K562 (cell line): ENCODE measurements around the gene SPON1. TPM values are rescaled to one million over a fixed set of nuclear protein-coding genes. Genes with fewer than 3 reads are reported as not detected.
A peak's percentile ranks its signal among the peaks of the same experiment; 100 is the strongest.

Experiments used
- BHLHE40 ChIP-seq: IDR thresholded peaks from 2 replicates; pipeline ENCODE4 v1.6.1; 2011; ENCODE audit warnings: low read length, improper control_type of control experiment
- EP300 ChIP-seq: IDR thresholded peaks from 2 replicates; pipeline ENCODE4 v1.6.1; 2012; ENCODE audit warnings: low read length, improper control_type of control experiment
- FOXJ3 ChIP-seq: sonication (generic); formaldehyde crosslinking; IDR thresholded peaks from 2 replicates; pipeline ENCODE4 v1.4.0; 2020; ENCODE audit warnings: mild to moderate bottlenecking, missing genetic modification reagents
- GABPA ChIP-seq: fragments of 200-800 bp; sonication (Bioruptor generic); conservative IDR thresholded peaks from 2 replicates; pipeline ENCODE4 v1.6.1; 2016; ENCODE audit warnings: low read depth, missing genetic modification characterization, missing compliant biosample characterization
- HMG20B ChIP-seq: fragments of 250-450 bp; sonication (Bioruptor Pico); IDR thresholded peaks from 2 replicates; pipeline ENCODE4 v1.5.0; 2021; ENCODE audit warnings: mild to moderate bottlenecking
- HNRNPLL ChIP-seq: fragments of 200-400 bp; formaldehyde crosslinking; IDR thresholded peaks from 2 replicates; pipeline ENCODE4 v1.6.1; 2017; ENCODE audit warnings: low read length, low read depth, mild to moderate bottlenecking; ENCODE audit not compliant: poor library complexity, severe bottlenecking
- MEF2A ChIP-seq: IDR thresholded peaks from 2 replicates; pipeline ENCODE4 v1.6.1; 2011; ENCODE audit warnings: low read depth, mild to moderate bottlenecking, low read length, moderate library complexity; ENCODE audit not compliant: control insufficient read depth
- MTA2 ChIP-seq: fragments of 450-650 bp; IDR thresholded peaks from 2 replicates; pipeline ENCODE4 v1.6.1; 2016; ENCODE audit warnings: low read depth
- NUFIP1 ChIP-seq: fragments of 450-650 bp; IDR thresholded peaks from 2 replicates; pipeline ENCODE4 v1.6.1; 2018; ENCODE audit not compliant: partially characterized antibody
- POLR3G ChIP-seq: IDR thresholded peaks from 2 replicates; pipeline ENCODE4 v1.6.1; 2011; ENCODE audit not compliant: insufficient read length, insufficient replicate concordance; ENCODE audit errors: extremely low read depth
- SFPQ ChIP-seq: fragments of 200-400 bp; formaldehyde crosslinking; IDR thresholded peaks from 2 replicates; pipeline ENCODE4 v1.6.1; 2017; ENCODE audit warnings: mild to moderate bottlenecking, low read depth, low read length, moderate library complexity
- SMARCA4 ChIP-seq: fragments of 450-650 bp; IDR thresholded peaks from 2 replicates; pipeline ENCODE4 v1.6.1; 2016
- TRIM28 ChIP-seq: fragments of 450-650 bp; IDR thresholded peaks from 2 replicates; pipeline ENCODE4 v1.6.1; 2017
- ZBTB43 ChIP-seq: sonication (generic); formaldehyde crosslinking; IDR thresholded peaks from 2 replicates; pipeline ENCODE4 v1.8.0; 2023; ENCODE audit warnings: mild to moderate bottlenecking, missing genetic modification reagents
- ZNF184 ChIP-seq: sonication (generic); formaldehyde crosslinking; IDR thresholded peaks from 2 replicates; pipeline ENCODE4 v1.5.0; 2020; ENCODE audit warnings: missing genetic modification reagents
- ZNF239 ChIP-seq: fragments of 250-450 bp; sonication (Bioruptor Pico); IDR thresholded peaks from 2 replicates; pipeline ENCODE4 v1.4.0; 2020; ENCODE audit warnings: mild to moderate bottlenecking
- ZNF263 ChIP-seq: sonication (generic); formaldehyde crosslinking; IDR thresholded peaks from 2 replicates; pipeline ENCODE4 v1.8.0; 2022; ENCODE audit warnings: mild to moderate bottlenecking, missing genetic modification reagents, borderline replicate concordance
- ZNF316 ChIP-seq: fragments of 450-650 bp; IDR thresholded peaks from 2 replicates; pipeline ENCODE4 v1.6.1; 2016
- ZNF717 ChIP-seq: fragments of 250-450 bp; sonication (Bioruptor Pico); IDR thresholded peaks from 2 replicates; pipeline ENCODE4 v1.5.0; 2021
- ZNF766 ChIP-seq: fragments of 200-800 bp; sonication (Bioruptor generic); conservative IDR thresholded peaks from 2 replicates; pipeline ENCODE4 v1.6.1; 2016; ENCODE audit warnings: missing genetic modification characterization, missing compliant biosample characterization
- ZNF785 ChIP-seq: fragments of 250-450 bp; sonication (Bioruptor Pico); IDR thresholded peaks from 2 replicates; pipeline ENCODE4 v1.4.0; 2020; ENCODE audit warnings: mild to moderate bottlenecking
- ZSCAN32 ChIP-seq: fragments of 450-650 bp; formaldehyde crosslinking; IDR thresholded peaks from 2 replicates; pipeline ENCODE4 v1.4.0; 2020; ENCODE audit warnings: mild to moderate bottlenecking, moderate library complexity
- polyA plus RNA-seq, 8 experiments: library from polyadenylated mRNA; depleted of rRNA in 4 of 8; stranded (reverse) in 5 of 8; unstranded in 3 of 8; fragments of >200 nt; fragmentation: Nextera tagmentation in 2 of 8; fragmentation: Illumina TruSeq in 1 of 8; extraction: Ambion mirVana in 2 of 8; extraction: Trizol in 1 of 8; gene quantifications; 2 replicates each; pipeline versions ENCODE4 v1.2.1 to v1.2.3, GENCODE V29; 2011 to 2014; ENCODE audit warnings: inconsistent platforms in 1 of 8, missing spikeins in 1 of 8
- total RNA-seq, 7 experiments: library from RNA; depleted of rRNA in 6 of 7; stranded (reverse); fragments of >200 nt in 6 of 7; fragmentation: Illumina TruSeq in 2 of 7; extraction: Trizol in 2 of 7; gene quantifications; 2 replicates each; pipeline versions ENCODE4 v1.2.1 to v1.2.3, GENCODE V29; 2011 to 2021; ENCODE audit warnings: low replicate concordance in 1 of 7
- TF ChIP-seq, protein P1 (sequence below): fragments of 200-800 bp; sonication (Bioruptor generic); IDR thresholded peaks from 2 replicates; pipeline ENCODE4 v1.6.1; 2016; ENCODE audit warnings: missing genetic modification characterization, missing compliant biosample characterization

The SPON1 gene
- total and polyA plus RNA-seq, 9 of the 15 experiments (the other 6 are each of a cell fraction or from before 2014, with no cell fraction given): 0.04 to 0.06 TPM; not detected in 7

DNA sequence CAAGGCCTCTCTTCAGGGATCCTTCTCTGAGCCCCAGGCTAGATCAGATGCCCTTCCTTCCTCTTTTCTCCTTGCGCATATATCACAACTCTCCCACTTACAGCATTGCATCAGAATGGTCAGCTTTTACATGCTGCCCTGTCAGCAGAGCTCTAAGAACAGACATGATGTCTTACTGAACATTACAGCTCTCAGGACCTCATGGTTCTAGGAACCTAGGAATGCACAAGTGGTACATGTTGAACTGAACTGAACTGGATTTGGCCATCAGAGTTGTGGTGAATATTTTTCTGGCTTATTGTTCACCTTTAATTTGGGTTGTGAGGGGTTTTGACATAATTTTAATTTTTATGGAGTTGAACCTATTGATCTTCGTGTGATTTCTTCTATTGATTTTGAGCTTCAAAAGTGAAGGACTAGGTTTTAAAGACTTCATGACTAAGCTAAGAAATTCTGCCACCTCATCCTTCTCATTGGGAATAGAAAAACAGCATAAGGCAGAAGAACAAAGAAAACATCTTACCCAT, 37.7 kb upstream of the SPON1 start (continued):
- peak; percentile 88 for TF ChIP-seq ZSCAN32
- TF ChIP-seq SFPQ: no peak
- peak; percentile 30; the same call in 1 of the 2 replicates for TF ChIP-seq SMARCA4
- 0 out of 2 replicates have a peak, but pooled peaks have one; percentile 26 for TF ChIP-seq EP300
- TF ChIP-seq ZBTB43 (CRISPR knock-in tag): no peak
- TF ChIP-seq HMG20B (CRISPR knock-in tag): no peak
- TF ChIP-seq MTA2: no peak
- no peak for TF ChIP-seq NUFIP1
- TF ChIP-seq, protein P1, sequence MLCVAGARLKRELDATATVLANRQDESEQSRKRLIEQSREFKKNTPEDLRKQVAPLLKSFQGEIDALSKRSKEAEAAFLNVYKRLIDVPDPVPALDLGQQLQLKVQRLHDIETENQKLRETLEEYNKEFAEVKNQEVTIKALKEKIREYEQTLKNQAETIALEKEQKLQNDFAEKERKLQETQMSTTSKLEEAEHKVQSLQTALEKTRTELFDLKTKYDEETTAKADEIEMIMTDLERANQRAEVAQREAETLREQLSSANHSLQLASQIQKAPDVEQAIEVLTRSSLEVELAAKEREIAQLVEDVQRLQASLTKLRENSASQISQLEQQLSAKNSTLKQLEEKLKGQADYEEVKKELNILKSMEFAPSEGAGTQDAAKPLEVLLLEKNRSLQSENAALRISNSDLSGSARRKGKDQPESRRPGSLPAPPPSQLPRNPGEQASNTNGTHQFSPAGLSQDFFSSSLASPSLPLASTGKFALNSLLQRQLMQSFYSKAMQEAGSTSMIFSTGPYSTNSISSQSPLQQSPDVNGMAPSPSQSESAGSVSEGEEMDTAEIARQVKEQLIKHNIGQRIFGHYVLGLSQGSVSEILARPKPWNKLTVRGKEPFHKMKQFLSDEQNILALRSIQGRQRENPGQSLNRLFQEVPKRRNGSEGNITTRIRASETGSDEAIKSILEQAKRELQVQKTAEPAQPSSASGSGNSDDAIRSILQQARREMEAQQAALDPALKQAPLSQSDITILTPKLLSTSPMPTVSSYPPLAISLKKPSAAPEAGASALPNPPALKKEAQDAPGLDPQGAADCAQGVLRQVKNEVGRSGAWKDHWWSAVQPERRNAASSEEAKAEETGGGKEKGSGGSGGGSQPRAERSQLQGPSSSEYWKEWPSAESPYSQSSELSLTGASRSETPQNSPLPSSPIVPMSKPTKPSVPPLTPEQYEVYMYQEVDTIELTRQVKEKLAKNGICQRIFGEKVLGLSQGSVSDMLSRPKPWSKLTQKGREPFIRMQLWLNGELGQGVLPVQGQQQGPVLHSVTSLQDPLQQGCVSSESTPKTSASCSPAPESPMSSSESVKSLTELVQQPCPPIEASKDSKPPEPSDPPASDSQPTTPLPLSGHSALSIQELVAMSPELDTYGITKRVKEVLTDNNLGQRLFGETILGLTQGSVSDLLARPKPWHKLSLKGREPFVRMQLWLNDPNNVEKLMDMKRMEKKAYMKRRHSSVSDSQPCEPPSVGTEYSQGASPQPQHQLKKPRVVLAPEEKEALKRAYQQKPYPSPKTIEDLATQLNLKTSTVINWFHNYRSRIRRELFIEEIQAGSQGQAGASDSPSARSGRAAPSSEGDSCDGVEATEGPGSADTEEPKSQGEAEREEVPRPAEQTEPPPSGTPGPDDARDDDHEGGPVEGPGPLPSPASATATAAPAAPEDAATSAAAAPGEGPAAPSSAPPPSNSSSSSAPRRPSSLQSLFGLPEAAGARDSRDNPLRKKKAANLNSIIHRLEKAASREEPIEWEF (CRISPR knock-in tag): no peak
- TF ChIP-seq ZNF184 (CRISPR knock-in tag): no peak
- TF ChIP-seq MEF2A: no peak
- TF ChIP-seq POLR3G: no peak
- 0 out of 2 replicates have a peak, but pooled peaks have one; percentile 61 for TF ChIP-seq ZNF766 (CRISPR knock-in tag)
- no peak for TF ChIP-seq HNRNPLL
- no peak for TF ChIP-seq GABPA
- TF ChIP-seq FOXJ3 (CRISPR knock-in tag): no peak
- TF ChIP-seq BHLHE40: 0 out of 2 replicates have a peak, but pooled peaks have one; percentile 18
- TF ChIP-seq TRIM28: no peak
- TF ChIP-seq ZNF263 (CRISPR knock-in tag): no peak
- TF ChIP-seq ZNF316: peak; percentile 62
- no peak for TF ChIP-seq ZNF717 (CRISPR knock-in tag)
- no peak for TF ChIP-seq ZNF785 (CRISPR knock-in tag)
- TF ChIP-seq ZNF239: peak; percentile 61; the same call in 1 of the 2 replicates
